Camera-type eye (tissue), 1 donor: ENCODE results near the gene RPP14. TPM values are rescaled to one million over a fixed set of nuclear protein-coding genes. Genes with fewer than 3 reads are reported as not detected.

Experiments
- total RNA-seq: library from RNA; depleted of rRNA; stranded (reverse); fragments of >200 nt; gene quantifications from one replicate; pipeline ENCODE4 v1.2.3, GENCODE V29; 2014

RPP14 gene
- 17.6 TPM for total RNA-seq

DNA sequence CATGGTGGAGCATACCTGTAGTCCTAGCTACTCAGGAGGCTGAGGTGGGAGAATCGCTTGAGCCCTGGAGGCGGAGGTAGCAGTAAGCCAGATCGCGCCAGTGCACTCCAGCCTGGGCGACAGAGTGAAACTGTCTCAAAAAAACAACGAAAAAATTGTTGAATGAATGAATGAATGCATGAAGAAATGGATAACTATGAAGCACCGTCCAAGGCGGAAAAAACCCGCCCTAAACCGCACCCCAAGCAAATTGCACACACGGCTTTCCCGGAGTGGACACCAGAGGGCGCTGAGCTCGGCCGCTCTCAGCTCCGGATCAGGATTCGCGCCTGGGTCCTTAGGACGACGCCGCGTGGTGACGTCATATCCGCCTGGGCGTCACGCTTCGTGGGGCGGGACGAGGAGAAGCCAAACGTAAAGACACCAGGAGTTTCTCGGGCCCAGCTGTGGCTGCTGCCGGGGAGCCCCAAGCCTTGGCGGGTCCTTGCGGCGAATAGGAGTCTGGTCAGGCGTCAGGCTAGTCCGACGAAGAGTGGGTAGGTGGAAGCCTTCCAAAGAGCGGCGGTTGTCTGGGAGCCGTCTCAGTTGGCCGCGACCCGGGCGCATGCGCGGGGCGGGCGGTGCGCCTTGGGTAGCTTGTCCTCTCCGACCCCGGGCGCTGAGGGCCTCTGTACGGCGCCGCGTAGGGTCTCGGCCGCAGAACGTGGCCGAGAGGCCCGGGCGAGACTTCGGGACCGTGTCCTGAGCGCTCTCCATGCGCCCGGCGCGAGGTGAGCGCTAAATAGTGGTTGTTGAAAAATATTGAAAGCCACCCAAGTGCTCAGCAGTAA, at the start of gene RPP14, which contains the start of gene HTD2:
RPP14 (plus strand) TSS at position 364 of the 830 bp plus-strand sequence. CDS start 4,085 bp downstream, outside the sequence.
HTD2 (plus strand) TSS at position 639 of the 830 bp plus-strand sequence. CDS start 11,094 bp downstream, outside the sequence.

GRCh38 chr3:58332575-58333188, 26.6 kb downstream of the RPP14 start, which contains the start of gene PXK:
TSS of gene PXK (plus strand) at chr3:58332892. CDS start at chr3:58332989, 97 bp downstream.

Other genes with a start within 250 kb of the RPP14 start
- 3.5 TPM for gene DNASE1L3, start 95.3 kb upstream of the RPP14 start, total RNA-seq
- 14.5 TPM for gene ABHD6, start 68.5 kb upstream of the RPP14 start, total RNA-seq
- 26.7 TPM for gene HTD2, start 275 bp downstream of the RPP14 start, total RNA-seq
- 40.8 TPM for gene PXK, start 26.6 kb downstream of the RPP14 start, total RNA-seq
- 120 TPM for gene PDHB, start 127.6 kb downstream of the RPP14 start, total RNA-seq
- 62.4 TPM for gene KCTD6, start 185.9 kb downstream of the RPP14 start, total RNA-seq
- gene ACOX2, start 230.9 kb downstream of the RPP14 start, total RNA-seq: 22.8 TPM